G401 (cell line): ENCODE measurements around the gene SLC22A5. TPM values are rescaled to one million over a fixed set of nuclear protein-coding genes. Genes with fewer than 3 reads are reported as not detected.
"Not testable (repeated sequence)": the region's sequence is repeated elsewhere in the genome, so short reads cannot be mapped to it uniquely, and the experiment has no call there.

Experiments
- DNase-seq: peaks from one replicate; pipeline ENCODE4 v3.0.0-alpha.2; 2015; ENCODE audit warnings: low spot score
- in situ Hi-C: cut with HindIII; loops from 2 replicates; pipeline ENCODE4 v1.10.0; 2016; ENCODE audit warnings: low sequenced_read_pairs, mixed read lengths
- total RNA-seq: library from RNA; depleted of rRNA; stranded (reverse); fragments of >200 nt; shearing (Covaris generic); gene quantifications from 2 replicates; pipeline ENCODE4 v1.2.3, GENCODE V29; 2014; rRNA removed

The SLC22A5 gene
- total RNA-seq, 1 experiment from 2014 or later = 5.3 TPM

GRCh38 chr5:132435886-132436285 is 66.4 kb downstream of the SLC22A5 start:
- in situ Hi-C loops = no loop called here
- no peak for DNase-seq

GRCh38 chr5:132436936-132437335 is 67.4 kb downstream of the SLC22A5 start:
- no peak for DNase-seq
- in situ Hi-C loops = no loop called here

- no peak for DNase-seq
- in situ Hi-C loops = no loop called here
Measured at GRCh38 chr5:132437604-132438266, 68.2 kb downstream of the SLC22A5 start.

- in situ Hi-C loops, DNase-seq: not testable (repeated sequence)
Measured at GRCh38 chr5:132438267-132438645, 68.7 kb downstream of the SLC22A5 start.

- DNase-seq = peak; percentile 60
- in situ Hi-C loops = no loop called here
Measured at GRCh38 chr5:132438917-132439316, 69.4 kb downstream of the SLC22A5 start.

GRCh38 chr5:132439521-132440089 is 70.1 kb downstream of the SLC22A5 start:
- in situ Hi-C loops = no loop called here
- peak; percentile 54 for DNase-seq

- no peak for DNase-seq
- in situ Hi-C loops = no loop called here
Measured at GRCh38 chr5:132444061-132444460, 74.6 kb downstream of the SLC22A5 start.

Other genes with a start within 250 kb of the SLC22A5 start
- gene P4HA2, start 141.9 kb upstream of the SLC22A5 start, total RNA-seq = 24.7 and 26.2 TPM in 2 replicates
- not detected in 2 replicates for gene PDLIM4, start 112.0 kb upstream of the SLC22A5 start, total RNA-seq
- 0.31 TPM in 1 of 2 replicates, not detected in the other for gene SLC22A4, start 75.3 kb upstream of the SLC22A5 start, total RNA-seq
- 9.2 and 13.4 TPM in 2 replicates for gene IRF1, start 121.1 kb downstream of the SLC22A5 start, total RNA-seq
- gene IL5, start 173.8 kb downstream of the SLC22A5 start, total RNA-seq = not detected in 2 replicates
- 11.4 and 39.4 TPM in 2 replicates for gene RAD50, start 187.3 kb downstream of the SLC22A5 start, total RNA-seq